Right atrium auricular region (tissue), 2 donors: Measurements from ENCODE around the gene NPM1. TPM values are rescaled to one million over a fixed set of nuclear protein-coding genes. Genes with fewer than 3 reads are reported as not detected.

Experiments
- DNase-seq: peaks from one replicate; pipeline ENCODE4 v3.0.0-alpha.2; 2019; ENCODE audit warnings: low spot score
- H3K27ac ChIP-seq, 2 donors: fragments of 200-600 bp; sonication (generic); 1 replicate in 1 of 2; 2 replicates in 1 of 2; pipeline ENCODE4 v1.5.1; 2016 to 2019
- H3K27me3 ChIP-seq, 2 donors: fragments of 200-600 bp; sonication (generic); one replicate each; pipeline versions ENCODE4 v1.5.1 to v1.6.0; 2017 to 2019
- H3K36me3 ChIP-seq: fragments of 200-600 bp; sonication (generic); one replicate; pipeline ENCODE4 v1.5.1; 2016
- H3K4me1 ChIP-seq, 2 donors: fragments of 200-600 bp; sonication (generic); one replicate each; pipeline versions ENCODE4 v1.5.1 to v1.6.0; 2017 to 2019
- H3K4me3 ChIP-seq, 2 donors: fragments of 200-600 bp; sonication (generic); 1 replicate in 1 of 2; 2 replicates in 1 of 2; pipeline ENCODE4 v1.5.1; 2017 to 2019; ENCODE audit warnings: mild to moderate bottlenecking in 1 of 2, moderate library complexity in 1 of 2
- H3K9me3 ChIP-seq, 2 donors: fragments of 200-600 bp; sonication (generic); one replicate each; pipeline ENCODE4 v1.5.1; 2019
- total RNA-seq, 2 donors: library from RNA; depleted of rRNA; stranded (reverse); fragments of >200 nt; gene quantifications; one replicate each; pipeline ENCODE4 v1.1.0, GENCODE V29; 2016
- TF ChIP-seq, protein P1 (sequence below), 2 donors: fragments of 200-600 bp; sonication (generic); IDR thresholded peaks; one replicate each; pipeline ENCODE4 v1.5.1; 2019; ENCODE audit warnings: antibody characterized with exemption in 2 of 2

NPM1 gene
- total RNA-seq, 2 donors from 2014 or later = 271 to 353 TPM

DNA sequence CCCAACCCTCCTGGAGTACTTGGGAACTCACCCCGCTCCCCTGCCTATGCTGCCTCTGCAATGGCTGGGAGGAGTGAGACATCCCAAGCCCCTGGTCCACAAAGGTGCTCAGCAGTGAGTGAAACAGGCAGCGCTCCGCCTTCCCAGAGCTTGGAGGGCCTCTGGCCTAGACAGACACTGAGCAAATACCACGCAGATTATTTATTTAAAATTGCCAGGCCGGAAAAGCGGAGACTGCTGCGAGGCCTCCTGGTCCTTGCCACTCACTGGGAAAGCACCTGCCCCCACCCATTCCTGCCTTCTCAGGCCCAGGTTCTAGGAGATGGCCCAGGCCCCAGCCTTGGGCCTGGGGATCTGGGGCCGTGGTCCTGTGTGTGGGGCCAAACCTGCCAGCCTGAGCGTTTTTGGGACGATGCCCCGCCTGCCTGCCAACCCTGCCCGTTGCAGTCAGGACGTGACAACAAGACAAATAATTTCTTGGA is 49.2 kb downstream of the NPM1 start:
- Histone ChIP-seq H3K4me1 (peaks cover 0 to 18% of the 10 kb centered on the region in 2 donors), H3K27me3 (no peaks in the 10 kb centered on the region), H3K4me3 (no peak overlapping the region), H3K9me3 (no peaks in the 10 kb centered on the region), H3K27ac (no peak overlapping the region), H3K36me3 (no peaks in the 10 kb centered on the region)
- DNase-seq = no peak
- TF ChIP-seq, protein P1, sequence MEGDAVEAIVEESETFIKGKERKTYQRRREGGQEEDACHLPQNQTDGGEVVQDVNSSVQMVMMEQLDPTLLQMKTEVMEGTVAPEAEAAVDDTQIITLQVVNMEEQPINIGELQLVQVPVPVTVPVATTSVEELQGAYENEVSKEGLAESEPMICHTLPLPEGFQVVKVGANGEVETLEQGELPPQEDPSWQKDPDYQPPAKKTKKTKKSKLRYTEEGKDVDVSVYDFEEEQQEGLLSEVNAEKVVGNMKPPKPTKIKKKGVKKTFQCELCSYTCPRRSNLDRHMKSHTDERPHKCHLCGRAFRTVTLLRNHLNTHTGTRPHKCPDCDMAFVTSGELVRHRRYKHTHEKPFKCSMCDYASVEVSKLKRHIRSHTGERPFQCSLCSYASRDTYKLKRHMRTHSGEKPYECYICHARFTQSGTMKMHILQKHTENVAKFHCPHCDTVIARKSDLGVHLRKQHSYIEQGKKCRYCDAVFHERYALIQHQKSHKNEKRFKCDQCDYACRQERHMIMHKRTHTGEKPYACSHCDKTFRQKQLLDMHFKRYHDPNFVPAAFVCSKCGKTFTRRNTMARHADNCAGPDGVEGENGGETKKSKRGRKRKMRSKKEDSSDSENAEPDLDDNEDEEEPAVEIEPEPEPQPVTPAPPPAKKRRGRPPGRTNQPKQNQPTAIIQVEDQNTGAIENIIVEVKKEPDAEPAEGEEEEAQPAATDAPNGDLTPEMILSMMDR (IDR thresholded peaks at IDR 0.05) = no peak

DNA sequence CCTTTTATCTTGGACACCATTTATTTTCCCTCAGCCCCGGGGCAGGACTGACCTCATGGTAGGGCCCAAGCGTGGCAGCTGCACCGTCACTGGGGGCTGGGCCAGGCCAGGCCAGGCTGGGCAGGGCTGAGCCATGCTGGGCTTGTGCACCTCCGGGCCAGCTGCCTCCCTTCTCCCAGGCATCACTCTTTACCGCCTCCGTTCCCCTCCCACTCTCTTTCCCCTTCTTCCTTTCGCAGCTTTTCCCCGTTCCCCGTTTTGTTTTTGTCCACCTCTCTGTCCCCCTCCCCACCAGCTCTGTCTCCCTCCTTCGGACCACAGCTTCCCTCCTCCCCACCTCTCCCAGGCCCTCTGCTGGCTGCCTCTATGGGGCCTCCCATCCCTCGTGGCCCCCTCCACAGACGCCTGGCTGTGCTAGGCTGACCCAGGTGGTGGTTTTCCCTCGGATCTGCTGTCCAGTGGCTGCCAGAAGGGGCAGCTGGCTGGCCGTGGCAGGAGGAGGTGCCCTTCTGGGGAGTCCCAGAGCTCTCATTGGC is 49.7 kb downstream of the NPM1 start:
- Histone ChIP-seq H3K4me3 (no peak overlapping the region), H3K9me3 (no peaks in the 10 kb centered on the region), H3K36me3 (no peaks in the 10 kb centered on the region), H3K27ac (no peak overlapping the region), H3K4me1 (peaks cover 0 to 23% of the 10 kb centered on the region in 2 donors), H3K27me3 (no peaks in the 10 kb centered on the region)
- DNase-seq = no peak
- TF ChIP-seq, protein P1 (IDR thresholded peaks at IDR 0.05) = no peak

DNA sequence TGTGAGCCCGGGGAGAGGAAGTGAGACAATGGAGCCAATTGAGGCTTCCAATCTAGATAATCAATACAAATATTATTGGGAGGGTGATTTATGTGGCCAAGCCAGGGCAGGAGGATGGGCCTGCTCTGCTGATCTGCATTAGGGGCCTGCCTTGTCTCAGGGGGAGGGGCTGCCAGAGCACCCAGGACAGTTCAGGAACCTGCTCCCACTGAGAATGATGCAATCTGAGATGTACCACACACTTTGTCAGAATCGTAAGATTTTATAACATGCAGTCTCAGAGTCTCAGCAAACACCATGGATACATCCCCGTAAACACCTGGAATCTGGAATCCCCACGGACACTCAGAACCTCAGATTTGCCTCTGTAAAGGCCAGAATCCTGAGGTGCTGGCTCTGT is 51.1 kb downstream of the NPM1 start:
- H3K9me3 ChIP-seq = no peaks in the 10 kb centered on the region
- DNase-seq = no peak
- peaks cover 0 to 25% of the 10 kb centered on the region in 2 donors for H3K4me1 ChIP-seq
- TF ChIP-seq, protein P1 (IDR thresholded peaks at IDR 0.05) = no peak
- H3K27ac ChIP-seq = no peak overlapping the region
- H3K4me3 ChIP-seq = no peak overlapping the region
- no peaks in the 10 kb centered on the region for H3K27me3 ChIP-seq
- H3K36me3 ChIP-seq = no peaks in the 10 kb centered on the region

DNA sequence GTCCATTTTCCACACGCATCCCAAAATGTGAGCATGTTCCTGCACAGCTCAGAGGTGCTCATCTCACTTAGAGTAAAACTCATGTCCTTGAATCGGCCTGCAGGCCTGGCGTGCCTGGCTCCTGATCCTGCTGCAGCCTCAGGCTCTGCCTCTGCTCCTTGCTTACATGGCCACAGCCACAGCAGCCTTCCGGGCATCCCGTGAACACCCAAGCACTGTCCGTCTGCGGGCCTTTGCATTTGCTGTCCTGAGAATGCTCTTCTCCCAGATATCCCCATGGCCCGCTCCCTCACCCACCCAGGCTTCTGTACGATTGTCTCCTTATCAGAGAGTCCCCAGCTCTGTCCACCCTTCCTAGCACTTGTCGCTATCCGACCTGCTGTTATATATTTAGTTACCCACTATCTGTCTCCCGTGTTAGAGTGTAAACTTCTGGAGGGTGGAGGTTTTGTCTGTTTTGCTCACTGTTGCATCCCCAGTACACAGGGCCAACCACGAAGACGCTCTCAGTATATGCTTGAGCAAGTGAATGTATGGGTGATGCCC is 53.7 kb downstream of the NPM1 start:
- TF ChIP-seq, protein P1 (IDR thresholded peaks at IDR 0.05) = no peak
- Histone ChIP-seq H3K9me3 (no peaks in the 10 kb centered on the region), H3K36me3 (no peaks in the 10 kb centered on the region), H3K4me3 (no peak overlapping the region), H3K27ac (no peak overlapping the region), H3K27me3 (no peaks in the 10 kb centered on the region), H3K4me1 (peaks cover 0 to 35% of the 10 kb centered on the region in 2 donors)
- no peak for DNase-seq

DNA sequence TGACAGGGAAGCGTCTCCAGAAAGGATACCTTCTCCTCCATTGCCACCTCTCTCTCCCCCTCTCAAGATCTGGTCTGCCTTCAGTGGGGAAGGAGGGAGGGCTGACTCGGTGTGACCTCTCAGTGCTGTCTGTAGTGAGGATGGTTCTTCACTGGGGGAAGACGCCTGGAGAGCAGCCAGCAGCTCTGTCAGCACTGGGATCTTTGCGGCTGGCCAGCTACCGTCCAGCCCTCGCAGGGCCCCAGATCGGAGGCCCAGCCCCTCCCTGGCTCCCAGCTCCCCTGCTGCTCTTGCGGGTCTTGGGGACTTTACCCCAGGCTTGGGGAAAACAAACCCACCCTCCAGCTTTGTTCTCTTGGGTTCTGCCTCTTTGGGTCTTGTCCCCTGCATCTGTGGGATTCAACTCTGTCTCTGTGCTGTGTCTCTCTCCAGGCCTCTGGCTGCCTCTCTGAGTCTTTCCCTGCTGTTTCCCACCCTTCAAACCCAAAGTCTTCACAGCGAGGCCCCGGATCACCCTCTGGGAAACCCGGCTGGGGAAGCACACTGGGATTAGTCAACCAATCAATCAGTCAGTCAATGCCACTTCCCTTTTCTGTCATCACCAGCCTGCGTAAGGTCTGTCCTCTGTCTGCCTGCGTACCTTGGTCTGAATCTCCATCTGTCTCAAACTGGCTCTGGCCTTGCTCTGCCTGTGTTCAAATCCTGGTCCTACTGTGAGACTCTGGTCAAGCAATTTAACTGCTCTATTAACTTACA is 54.8 kb downstream of the NPM1 start:
- Histone ChIP-seq H3K27ac (no peak overlapping the region), H3K4me3 (no peak overlapping the region), H3K36me3 (no peaks in the 10 kb centered on the region), H3K9me3 (no peaks in the 10 kb centered on the region), H3K4me1 (peaks cover 0 to 36% of the 10 kb centered on the region in 2 donors), H3K27me3 (no peaks in the 10 kb centered on the region)
- TF ChIP-seq, protein P1 (IDR thresholded peaks at IDR 0.05) = no peak
- no peak for DNase-seq
